GM21367 (cell line): ENCODE results near the gene PDE7B.
"Not testable (repeated sequence)": the region's sequence is repeated elsewhere in the genome, so short reads cannot be mapped to it uniquely, and the experiment has no call there.

Source experiments
- ATAC-seq: cut with Tn5 transposase; IDR thresholded peaks from one replicate; pipeline ENCODE4 v1.9.1; 2021; ENCODE audit not compliant: unreplicated experiment

PDE7B gene

DNA sequence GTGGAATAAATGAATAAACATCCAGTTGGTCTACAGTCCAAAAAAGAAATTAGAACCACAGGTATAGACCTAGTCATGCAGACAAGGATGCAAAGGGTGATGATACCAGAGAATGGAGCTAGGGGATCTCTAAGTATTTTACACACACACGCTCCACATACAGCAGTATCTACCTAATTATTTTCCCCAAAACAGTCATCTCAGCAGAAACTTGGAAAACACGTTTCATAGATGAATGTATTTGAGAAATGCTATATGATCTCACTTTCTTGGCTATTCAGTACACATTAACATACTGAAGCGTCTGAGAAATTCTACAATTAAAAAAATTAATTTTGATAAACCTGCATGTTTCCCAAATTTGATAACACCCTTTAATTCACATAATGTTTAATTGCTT is 243.3 kb downstream of the PDE7B start:
- ATAC-seq: no peak

GRCh38 chr6:136095986-136096385 is 244.5 kb downstream of the PDE7B start:
- no peak for ATAC-seq

GRCh38 chr6:136102991-136103688 is 251.6 kb downstream of the PDE7B start:
- no peak for ATAC-seq

- ATAC-seq: no peak
Measured at GRCh38 chr6:136103763-136104311, 252.3 kb downstream of the PDE7B start.

DNA sequence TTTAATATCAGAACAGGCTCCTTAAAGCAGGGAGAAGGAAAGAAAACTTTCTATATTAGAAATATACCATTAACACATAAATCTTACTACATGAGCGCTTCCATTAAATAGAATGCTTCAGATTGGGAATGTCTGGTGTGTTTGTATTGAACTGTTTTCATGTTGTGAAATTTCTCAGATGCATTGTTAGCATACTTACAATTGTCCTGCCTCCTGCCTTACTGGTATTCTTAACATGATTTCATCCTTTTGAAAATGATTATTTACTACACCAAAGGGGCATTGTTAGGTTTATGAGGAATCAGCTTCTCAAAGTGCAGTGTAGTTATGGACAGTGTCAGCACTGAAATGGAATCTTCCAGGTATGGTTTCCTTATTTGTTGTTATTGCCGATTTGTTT is 253.1 kb downstream of the PDE7B start:
- no peak for ATAC-seq

DNA sequence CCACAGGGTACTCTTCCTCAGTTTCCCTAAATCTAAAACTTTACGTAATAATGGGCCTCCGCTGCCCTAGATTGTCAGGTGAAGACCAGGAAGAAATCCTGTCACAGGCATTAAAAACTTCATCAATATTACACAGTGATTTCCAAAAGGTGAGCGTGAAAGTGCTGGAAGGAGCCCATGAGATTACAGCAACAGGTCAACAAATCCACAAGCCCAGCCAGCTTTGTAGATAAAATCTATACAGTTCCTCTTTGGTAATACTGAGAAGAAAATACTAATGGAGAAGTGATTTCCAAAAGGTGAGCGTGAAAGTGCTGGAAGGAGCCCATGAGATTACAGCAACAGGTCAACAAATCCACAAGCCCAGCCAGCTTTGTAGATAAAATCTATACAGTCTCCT is 254.3 kb downstream of the PDE7B start:
- not testable (repeated sequence) for ATAC-seq

- ATAC-seq: no peak
Measured at GRCh38 chr6:136108361-136108945, 257.0 kb downstream of the PDE7B start.

DNA sequence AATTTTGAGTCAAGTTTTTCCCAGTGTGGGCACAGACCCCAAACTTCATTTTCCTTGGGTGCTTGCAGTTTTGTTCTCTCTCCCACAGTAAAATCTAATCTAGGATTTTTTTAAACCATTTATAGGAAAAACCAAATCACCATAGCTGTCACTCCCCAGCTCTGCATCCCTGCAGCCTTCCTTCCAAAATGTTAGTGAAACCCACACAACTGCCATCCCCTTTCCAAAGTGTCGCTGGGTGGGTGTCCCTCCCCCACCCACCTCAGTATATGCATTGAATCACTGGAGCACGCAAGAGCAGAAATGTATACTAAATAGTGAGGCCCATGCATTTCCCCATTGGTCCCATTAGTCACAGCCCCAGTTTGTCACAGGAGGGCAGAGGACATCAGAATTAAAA is 260.3 kb downstream of the PDE7B start:
- ATAC-seq: no peak

- no peak for ATAC-seq
Measured at GRCh38 chr6:136112262-136112661, 260.8 kb downstream of the PDE7B start.

GRCh38 chr6:136113736-136114173 is 262.3 kb downstream of the PDE7B start:
- no peak for ATAC-seq

GRCh38 chr6:136114661-136115060 is 263.2 kb downstream of the PDE7B start:
- no peak for ATAC-seq

DNA sequence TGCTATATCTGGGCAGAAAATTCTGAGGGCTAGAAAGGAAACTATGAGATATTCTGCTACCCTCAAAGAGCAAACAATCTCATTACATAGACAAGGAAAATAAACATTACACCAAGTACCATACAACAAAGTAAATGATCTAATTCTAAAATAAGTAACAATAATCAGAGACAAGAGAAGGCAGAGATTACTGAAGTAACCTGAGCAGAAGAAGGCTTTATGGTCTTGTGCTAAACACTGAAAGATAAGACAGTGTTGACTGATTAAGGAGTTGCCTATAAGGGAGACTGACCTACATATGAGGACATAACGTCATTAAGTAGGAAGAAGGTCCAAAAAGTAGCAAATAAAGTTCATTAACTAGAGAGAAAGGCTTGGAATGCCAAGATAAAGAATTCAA is 264.4 kb downstream of the PDE7B start:
- ATAC-seq: no peak

- no peak for ATAC-seq
Measured at GRCh38 chr6:136117081-136117480, 265.6 kb downstream of the PDE7B start.

- no peak for ATAC-seq
Measured at GRCh38 chr6:136118787-136119186, 267.3 kb downstream of the PDE7B start.

- no peak for ATAC-seq
Measured at GRCh38 chr6:136123468-136123867, 272.0 kb downstream of the PDE7B start.

DNA sequence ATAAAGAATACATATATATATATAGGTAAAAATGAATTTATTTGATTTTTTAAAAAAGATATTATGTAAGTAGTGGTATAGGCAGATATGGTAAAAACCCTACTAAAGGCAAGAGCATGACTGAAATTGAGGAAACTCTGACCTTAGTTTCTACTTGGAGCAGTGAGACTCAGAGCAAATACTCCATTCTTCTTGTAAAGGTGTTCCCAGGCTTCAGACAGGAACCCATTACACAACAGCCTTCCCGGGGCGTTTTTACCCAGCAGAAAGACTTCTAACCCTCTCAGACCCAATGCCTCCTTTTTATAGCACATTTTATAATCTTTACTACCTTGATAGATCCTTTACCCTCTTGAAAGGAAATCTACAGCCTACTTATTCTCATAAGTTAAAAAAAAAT is 274.1 kb downstream of the PDE7B start:
- no peak for ATAC-seq

- ATAC-seq: no peak
Measured at GRCh38 chr6:136127873-136128272, 276.4 kb downstream of the PDE7B start.

DNA sequence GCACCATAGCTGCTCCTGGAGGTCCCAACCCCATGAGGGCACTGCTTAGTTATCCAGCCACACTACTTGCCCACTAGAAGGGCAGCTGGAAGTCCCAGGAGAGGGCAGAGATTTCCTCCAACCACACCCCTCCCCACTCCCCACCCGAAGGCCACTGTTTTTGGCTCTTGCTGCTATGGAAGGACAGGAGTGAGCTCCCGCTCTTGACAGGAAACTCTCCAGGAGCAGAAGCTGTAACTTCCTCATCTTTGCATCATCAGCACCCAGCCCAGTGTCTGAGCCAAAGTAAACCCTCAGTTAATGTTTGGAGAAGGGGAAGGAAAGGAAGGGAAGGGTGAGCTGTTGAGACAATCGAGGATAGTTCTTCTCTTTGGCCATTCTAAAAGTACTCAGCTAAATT is 277.9 kb downstream of the PDE7B start:
- ATAC-seq: no peak

GRCh38 chr6:136134268-136134667 is 282.8 kb downstream of the PDE7B start:
- no peak for ATAC-seq

- ATAC-seq: no peak
Measured at GRCh38 chr6:136134751-136135150, 283.2 kb downstream of the PDE7B start.

DNA sequence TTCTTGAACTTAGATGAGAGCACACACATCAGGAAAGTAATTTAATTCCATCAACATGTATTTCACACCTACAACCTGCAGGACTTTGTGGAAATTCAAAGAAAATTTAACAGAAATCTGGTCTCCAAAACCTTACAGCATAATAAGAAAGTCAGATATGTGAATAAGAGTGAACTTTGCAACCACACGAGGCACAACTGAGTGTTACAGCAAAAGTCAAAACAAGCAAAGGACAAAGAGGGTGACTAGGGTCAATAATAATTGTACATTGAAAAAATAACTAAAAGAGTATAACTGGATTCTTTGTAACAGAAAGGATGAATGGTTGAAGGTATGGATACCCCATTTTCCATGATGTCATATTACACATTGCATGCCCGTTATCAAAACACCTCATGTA is 284.8 kb downstream of the PDE7B start:
- no peak for ATAC-seq

GRCh38 chr6:136137008-136137692 is 285.6 kb downstream of the PDE7B start:
- ATAC-seq: no peak
